GF-D8 (cell line): Measurements from ENCODE around the gene FLT1.
A peak's percentile ranks its signal among the peaks of the same experiment; 100 is the strongest.

Source experiments
- DNase-seq: peaks from one replicate; lab custom pipeline; 2025; lab: John Stamatoyannopoulos, UW

The FLT1 gene

GRCh38 chr13:28494778-28495537, at the start of gene FLT1:
TSS of gene FLT1 (minus strand) at chr13:28495128. CDS start at chr13:28494843, 285 bp downstream.
- no peak for DNase-seq

GRCh38 chr13:28544026-28544425, 49.1 kb upstream of the FLT1 start:
- no peak for DNase-seq

- DNase-seq: no peak
These were observed 47.9 kb upstream of the FLT1 start for GRCh38 chr13:28542804-28543203.

GRCh38 chr13:28541966-28542365, 47.0 kb upstream of the FLT1 start:
- no peak for DNase-seq

GRCh38 chr13:28540612-28541011, 45.7 kb upstream of the FLT1 start:
- no peak for DNase-seq

- no peak for DNase-seq
These were observed 44.8 kb upstream of the FLT1 start for GRCh38 chr13:28539625-28540286.

- no peak for DNase-seq
These were observed 44.0 kb upstream of the FLT1 start for GRCh38 chr13:28538932-28539331.

- no peak for DNase-seq
These were observed 42.2 kb upstream of the FLT1 start for GRCh38 chr13:28537171-28537570.

- DNase-seq: no peak
These were observed 41.4 kb upstream of the FLT1 start for GRCh38 chr13:28536371-28536770.

- DNase-seq: no peak
These were observed 40.8 kb upstream of the FLT1 start for GRCh38 chr13:28535734-28536133.

GRCh38 chr13:28534801-28535200, 39.9 kb upstream of the FLT1 start:
- no peak for DNase-seq

GRCh38 chr13:28534210-28534609, 39.3 kb upstream of the FLT1 start:
- DNase-seq: no peak

- DNase-seq: no peak
These were observed 38.7 kb upstream of the FLT1 start for GRCh38 chr13:28533441-28534166.

- DNase-seq: no peak
These were observed 38.2 kb upstream of the FLT1 start for GRCh38 chr13:28533125-28533436.

- no peak for DNase-seq
These were observed 37.6 kb upstream of the FLT1 start for GRCh38 chr13:28532388-28533124.

- DNase-seq: no peak
These were observed 37.0 kb upstream of the FLT1 start for GRCh38 chr13:28531845-28532387.

GRCh38 chr13:28531077-28531844, 36.3 kb upstream of the FLT1 start:
- no peak for DNase-seq

- DNase-seq: no peak
These were observed 35.8 kb upstream of the FLT1 start for GRCh38 chr13:28530729-28531076.

- DNase-seq: no peak
These were observed 34.9 kb upstream of the FLT1 start for GRCh38 chr13:28529836-28530235.

GRCh38 chr13:28528848-28529247, 33.9 kb upstream of the FLT1 start:
- no peak for DNase-seq

GRCh38 chr13:28528388-28528787, 33.5 kb upstream of the FLT1 start:
- no peak for DNase-seq

GRCh38 chr13:28527629-28528028, 32.7 kb upstream of the FLT1 start:
- DNase-seq: peak; percentile 76
